ENCODE results near the gene SUPT20HL1. TPM values are rescaled to one million over a fixed set of nuclear protein-coding genes. Genes with fewer than 3 reads are reported as not detected.

The SUPT20HL1 gene
- total and polyA plus RNA-seq, 2 experiments from 2014 or later: 0.61 TPM; not detected in 1

GRCh38 chrX:24395775-24396174 is 35.3 kb downstream of the SUPT20HL1 start:
- TF ChIP-seq CTCF (IDR thresholded peaks at IDR 0.05; ENCODE audit: low read depth, low read length): peak; percentile 63
- H3K36me3 ChIP-seq: no peaks in the 10 kb centered on the region
- no peak overlapping the region for H3K4me3 ChIP-seq
- no peaks in the 10 kb centered on the region for H3K27me3 ChIP-seq
- DNase-seq (ENCODE audit: low read depth in 1 of 2, low spot score in 1 of 2): peak; percentile 82 to 91
- no peaks in the 10 kb centered on the region for H3K4me1 ChIP-seq (ENCODE audit: low read depth)
- no peak overlapping the region for H3K27ac ChIP-seq
- H3K9me3 ChIP-seq (ENCODE audit: low read depth): no peaks in the 10 kb centered on the region

GRCh38 chrX:24396236-24396930 is 35.9 kb downstream of the SUPT20HL1 start:
- peak in 1 of 2 donors; percentile 77 for DNase-seq (ENCODE audit: low read depth in 1 of 2, low spot score in 1 of 2)
- no peaks in the 10 kb centered on the region for H3K4me1 ChIP-seq (ENCODE audit: low read depth)
- no peak overlapping the region for H3K27ac ChIP-seq
- H3K27me3 ChIP-seq: no peaks in the 10 kb centered on the region
- H3K4me3 ChIP-seq: no peak overlapping the region
- H3K9me3 ChIP-seq (ENCODE audit: low read depth): no peaks in the 10 kb centered on the region
- no peak for TF ChIP-seq CTCF (IDR thresholded peaks at IDR 0.05; ENCODE audit: low read depth, low read length)
- H3K36me3 ChIP-seq: no peaks in the 10 kb centered on the region

- Histone ChIP-seq H3K36me3 (no peaks in the 10 kb centered on the region), H3K27me3 (no peaks in the 10 kb centered on the region), H3K27ac (no peak overlapping the region), H3K4me3 (no peak overlapping the region), H3K9me3 (ENCODE audit: low read depth) (no peaks in the 10 kb centered on the region), H3K4me1 (ENCODE audit: low read depth) (no peaks in the 10 kb centered on the region)
- no peak for DNase-seq (ENCODE audit: low read depth in 1 of 2, low spot score in 1 of 2)
- no peak for TF ChIP-seq CTCF (IDR thresholded peaks at IDR 0.05; ENCODE audit: low read depth, low read length)
These were observed 36.5 kb downstream of the SUPT20HL1 start for GRCh38 chrX:24396931-24397279.

- H3K27ac ChIP-seq: no peak overlapping the region
- no peaks in the 10 kb centered on the region for H3K9me3 ChIP-seq (ENCODE audit: low read depth)
- no peak for TF ChIP-seq CTCF (IDR thresholded peaks at IDR 0.05; ENCODE audit: low read depth, low read length)
- no peaks in the 10 kb centered on the region for H3K27me3 ChIP-seq
- H3K4me1 ChIP-seq (ENCODE audit: low read depth): no peaks in the 10 kb centered on the region
- H3K4me3 ChIP-seq: no peak overlapping the region
- DNase-seq (ENCODE audit: low read depth in 1 of 2, low spot score in 1 of 2): no peak
- H3K36me3 ChIP-seq: no peaks in the 10 kb centered on the region
These were observed 38.3 kb downstream of the SUPT20HL1 start for GRCh38 chrX:24398766-24399165.

GRCh38 chrX:24399550-24399949 is 39.1 kb downstream of the SUPT20HL1 start:
- Histone ChIP-seq H3K36me3 (no peaks in the 10 kb centered on the region), H3K27me3 (no peaks in the 10 kb centered on the region), H3K4me1 (ENCODE audit: low read depth) (no peaks in the 10 kb centered on the region), H3K27ac (no peak overlapping the region), H3K9me3 (ENCODE audit: low read depth) (no peaks in the 10 kb centered on the region), H3K4me3 (no peak overlapping the region)
- TF ChIP-seq CTCF (IDR thresholded peaks at IDR 0.05; ENCODE audit: low read depth, low read length): no peak
- DNase-seq (ENCODE audit: low read depth in 1 of 2, low spot score in 1 of 2): no peak
